Fibroblast of skin of scalp (primary cell): ENCODE measurements around the gene MYRIP.

Experiments used
- DNase-seq: peaks from one replicate; pipeline ENCODE4 v3.0.0-alpha.2; 2013

MYRIP gene

DNA sequence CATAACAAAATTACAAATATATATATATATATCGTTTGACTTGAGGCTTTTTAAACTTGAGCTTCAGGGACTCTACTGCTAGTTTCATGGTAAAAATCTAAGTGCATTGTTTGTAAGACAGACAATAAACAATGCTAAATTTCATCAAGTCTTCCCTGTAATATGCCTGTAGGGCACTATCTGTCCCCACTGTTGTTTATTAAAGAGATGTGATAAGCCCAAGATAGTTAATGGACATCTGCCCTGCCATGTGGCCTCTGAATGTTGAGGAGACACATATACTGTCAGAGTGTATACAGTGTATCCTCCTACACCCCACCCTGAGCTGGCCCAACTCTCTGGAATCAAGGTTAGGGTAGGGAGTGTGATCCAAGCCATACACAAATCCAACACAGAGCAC is 485.0 kb downstream of the MYRIP start:
- no peak for DNase-seq

GRCh38 chr3:40298075-40298474 is 488.7 kb downstream of the MYRIP start:
- no peak for DNase-seq

DNA sequence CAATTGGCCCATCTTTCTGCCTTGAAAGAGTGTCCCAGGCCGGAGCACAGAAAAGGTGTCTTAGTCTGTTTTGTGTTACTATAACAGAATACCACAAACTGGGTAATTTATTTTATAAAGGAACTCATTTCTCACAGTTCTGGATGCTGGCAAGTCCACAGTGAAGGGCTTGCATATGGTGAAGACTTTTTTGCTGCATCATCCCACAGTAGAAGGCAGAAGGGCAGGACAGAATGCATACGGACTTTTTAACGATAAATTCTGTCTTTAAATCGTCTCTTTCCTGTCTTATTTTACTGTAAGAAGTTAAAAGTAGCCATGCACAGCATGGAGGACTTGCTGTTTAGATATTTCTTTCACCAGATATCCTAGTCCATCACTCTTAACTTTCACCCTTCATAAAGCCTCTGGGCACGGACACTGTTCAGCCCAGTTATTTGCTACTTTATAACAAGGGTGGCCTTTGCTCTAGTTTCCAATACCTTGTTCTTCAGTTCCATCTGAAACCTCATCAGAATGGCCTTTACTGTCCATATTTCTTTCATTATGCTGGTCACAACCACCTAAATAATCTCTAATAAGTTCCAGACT is 489.8 kb downstream of the MYRIP start:
- DNase-seq: no peak

DNA sequence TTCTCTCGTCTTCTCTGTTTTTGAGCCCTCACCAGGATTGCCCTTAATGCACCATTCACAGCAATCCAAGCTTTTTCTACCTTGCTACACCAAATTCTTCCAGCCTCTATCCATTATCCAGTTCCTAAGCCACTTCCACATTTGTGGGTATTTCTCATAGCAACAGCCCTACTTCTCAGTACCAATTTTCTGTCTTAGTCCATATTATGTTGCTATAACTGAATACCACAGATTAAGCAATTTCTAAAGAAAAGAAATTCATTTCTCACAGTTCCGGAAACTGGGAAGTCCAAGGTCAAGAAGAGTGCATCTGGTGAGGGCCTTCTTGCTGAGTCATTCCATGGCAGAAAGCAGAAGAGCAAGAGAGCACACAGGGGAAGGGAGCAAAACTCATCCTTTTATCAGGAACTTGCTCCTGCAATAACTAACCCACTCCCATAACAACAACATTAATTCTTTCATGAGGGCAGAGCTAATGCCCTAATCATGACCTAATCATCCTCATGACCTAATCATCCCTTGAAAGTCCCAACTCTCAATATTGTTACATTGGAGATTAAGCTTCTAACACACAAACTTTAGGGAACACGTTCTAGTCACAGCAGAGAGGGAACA is 490.4 kb downstream of the MYRIP start:
- peak; percentile 82 for DNase-seq

DNA sequence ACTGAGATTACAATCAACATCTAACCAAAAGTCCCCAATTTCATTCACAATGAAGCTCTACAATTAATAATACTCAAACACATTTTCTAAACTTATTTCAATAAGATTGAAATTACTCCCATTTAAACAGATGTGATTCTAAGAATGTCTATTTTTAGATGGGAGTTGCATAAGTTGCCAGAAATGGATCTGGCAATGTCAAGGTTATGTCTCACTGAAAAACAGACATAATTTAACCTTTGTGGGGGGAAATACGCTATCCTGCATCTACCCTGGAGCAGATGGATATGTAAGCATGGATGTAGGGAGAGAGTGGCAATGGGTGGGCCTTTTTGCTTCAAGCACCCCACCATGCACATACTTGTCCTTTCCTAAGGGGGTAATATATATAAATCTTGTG is 493.4 kb downstream of the MYRIP start:
- no peak for DNase-seq

- no peak for DNase-seq
Measured at GRCh38 chr3:40304352-40304751, 494.9 kb downstream of the MYRIP start.

DNA sequence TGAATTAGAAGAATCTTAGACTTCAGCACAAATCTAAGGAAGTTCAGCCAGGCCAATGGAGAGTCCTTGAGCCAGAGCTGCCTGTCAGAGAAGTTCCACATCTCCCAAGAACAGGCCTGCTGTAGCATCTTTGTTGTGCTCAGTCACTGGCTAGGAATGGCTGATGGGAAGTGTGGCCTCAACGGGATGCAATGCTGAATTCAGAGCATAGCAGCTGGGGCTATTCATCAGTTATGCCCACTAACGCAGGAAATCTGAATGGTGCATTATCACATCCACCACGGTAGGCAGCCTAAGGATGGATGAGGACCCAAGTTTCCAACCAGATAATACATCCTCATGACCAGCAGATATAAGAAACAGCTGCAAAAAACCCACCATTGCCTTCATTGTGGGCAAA is 496.9 kb downstream of the MYRIP start:
- peak; percentile 22 for DNase-seq

DNA sequence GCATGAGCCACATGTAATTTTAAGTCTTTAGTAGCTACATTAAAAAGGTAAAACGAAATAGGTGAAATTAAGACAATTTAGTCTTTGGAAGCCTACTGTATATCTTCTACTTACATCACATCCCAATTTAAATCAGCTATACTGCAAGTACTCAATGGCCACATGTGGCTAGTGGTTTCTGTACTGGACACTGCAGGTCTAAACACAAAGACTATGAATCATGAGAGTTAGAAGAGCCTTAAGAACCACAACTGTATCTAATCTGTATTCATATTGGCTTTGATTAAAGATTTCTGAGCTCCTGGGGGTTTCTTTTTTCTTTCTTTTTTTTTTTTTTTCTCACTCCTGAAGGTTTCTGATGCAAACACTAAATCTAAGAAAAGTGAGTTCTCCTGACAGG is 497.8 kb downstream of the MYRIP start:
- no peak for DNase-seq

- DNase-seq: no peak
Measured at GRCh38 chr3:40308725-40309417, 499.5 kb downstream of the MYRIP start.

DNA sequence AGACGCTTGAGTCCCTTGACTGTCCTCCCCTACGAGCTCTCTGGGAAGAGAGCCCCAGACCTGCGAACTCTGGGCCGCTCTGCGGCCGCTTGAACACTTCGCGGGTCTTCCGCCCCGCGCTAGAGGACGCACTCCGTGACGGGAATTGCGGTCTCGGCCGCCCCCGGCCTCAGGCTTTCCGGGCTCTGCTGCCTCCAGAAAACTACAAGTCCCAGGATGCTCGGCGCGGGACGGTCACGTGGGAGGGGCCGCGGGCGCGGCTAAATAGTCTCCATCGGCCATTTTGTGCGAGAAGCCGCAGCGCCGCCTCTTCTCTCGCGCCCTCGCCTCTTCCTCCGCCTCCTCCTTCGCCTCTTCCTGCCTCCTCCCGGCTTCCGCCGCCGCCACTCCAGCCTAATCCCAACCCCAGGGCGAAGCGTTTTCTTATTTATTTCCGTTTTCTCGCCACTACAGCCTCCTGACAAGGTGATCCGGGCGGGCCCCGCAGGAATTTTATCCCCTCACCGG is 500.1 kb downstream of the MYRIP start, which contains the start of gene EIF1B:
TSS of gene EIF1B (plus strand) at position 290 of the 507 bp plus-strand sequence. CDS start 235 bp downstream, outside the sequence.
- DNase-seq: peak; percentile 98
